Right lobe of liver (tissue), 6 donors: ENCODE data around the gene COPS6. TPM values are rescaled to one million over a fixed set of nuclear protein-coding genes. Genes with fewer than 3 reads are reported as not detected.

Source experiments
- ATAC-seq, 4 donors: fragments of 200-7000 bp; cut with Tn5 transposase; one replicate each; pipeline ENCODE4 v1.9.1; 2020; ENCODE audit warnings: mild to moderate bottlenecking in 4 of 4, moderate library complexity in 4 of 4
- DNase-seq, 3 donors: peaks; one replicate each; pipeline ENCODE4 v3.0.0-alpha.2; 2020
- H3K27ac ChIP-seq, 3 donors: fragments of 200-600 bp; one replicate each; pipeline ENCODE4 v1.8.0; 2022
- H3K27me3 ChIP-seq, 2 donors: fragments of 200-600 bp; one replicate each; pipeline ENCODE4 v1.8.0; 2022
- H3K36me3 ChIP-seq, 4 donors: fragments of 200-600 bp; sonication (generic) in 1 of 4; one replicate each; pipeline versions ENCODE4 v1.5.1 to v1.8.0; 2017 to 2022; ENCODE audit warnings: control low read depth in 1 of 4
- H3K4me1 ChIP-seq, 4 donors: fragments of 200-600 bp; sonication (generic) in 1 of 4; one replicate each; pipeline versions ENCODE4 v1.5.1 to v1.8.0; 2017 to 2022; ENCODE audit warnings: control low read depth in 1 of 4
- H3K4me3 ChIP-seq, 3 donors: fragments of 200-600 bp; one replicate each; pipeline ENCODE4 v1.8.0; 2022
- H3K9me3 ChIP-seq, 4 donors: fragments of 200-600 bp; sonication (generic) in 1 of 4; one replicate each; pipeline versions ENCODE4 v1.5.1 to v1.8.0; 2017 to 2022; ENCODE audit warnings: control low read depth in 1 of 4
- CTCF ChIP-seq, 4 donors: fragments of 200-600 bp in 3 of 4; fragments of 450-650 bp in 1 of 4; IDR thresholded peaks; one replicate each; pipeline versions ENCODE4 v1.5.1 to v1.8.0; 2016 to 2022; ENCODE audit warnings: antibody characterized with exemption in 4 of 4, mild to moderate bottlenecking in 2 of 4
- POLR2A ChIP-seq: fragments of 450-650 bp; IDR thresholded peaks from one replicate; pipeline ENCODE4 v1.6.1; 2017; ENCODE audit warnings: antibody characterized with exemption, mild to moderate bottlenecking
- WGBS: methylation state at CpG from one replicate; pipeline ENCODE4 v1.1.6; 2018; ENCODE audit warnings: low coverage, low lambda C conversion rate; ENCODE audit not compliant: insufficient coverage; ENCODE audit errors: missing lambda C conversion rate; 5-methylcytosine and 5-hydroxymethylcytosine counted together
- intact Hi-C, 2 donors: fragments of 100-400 bp; cut with DNase I; formaldehyde crosslinking; loops; one replicate each; pipeline versions ENCODE4 v1.11.2 to v1.14.1; 2022
- total RNA-seq, 6 experiments: library from RNA; depleted of rRNA in 2 of 6; stranded (reverse); fragments of >200 nt in 2 of 6; fragmentation: NEBNext Ultra II Directional in 3 of 6; extraction: Animal tissue kit (Norgen Biotek cat#: 25700) in 3 of 6; gene quantifications; one replicate each; pipeline versions ENCODE4 v1.1.0 to v1.2.4, GENCODE V29; 2016 to 2023
- donor health status: DM: no; HTN: yes; CAD: no.
- donor health status: DM: no; HTN: no; CAD: no.
- donor health status: DM: no; HTN: no; CAD: no.
- donor health status: DM: no; HTN: yes; CAD: no.
- donor health status: DM: no; HTN: yes; CAD: no.

COPS6 gene
- total RNA-seq, 6 experiments from 2014 or later: 28.3 to 49.7 (median 42.7) TPM

- Histone ChIP-seq H3K36me3 (no peaks in the 10 kb centered on the region), H3K27me3 (no peaks in the 10 kb centered on the region), H3K4me3 (no peak overlapping the region), H3K4me1 (peaks cover 0 to 29% (median 2%) of the 10 kb centered on the region in 4 donors), H3K9me3 (no peaks in the 10 kb centered on the region), H3K27ac (no peak overlapping the region)
- intact Hi-C loops: no loop called here
- WGBS: 100% methylated on average over 1 of the region's 1 CpG
- ATAC-seq: no peak
- DNase-seq: no peak
- TF ChIP-seq CTCF (IDR thresholded peaks at IDR 0.05) (no peak), POLR2A (no peak)
Measured at GRCh38 chr7:100122568-100122967, 33.8 kb downstream of the COPS6 start.

- H3K4me3 ChIP-seq: no peak overlapping the region
- no peak overlapping the region for H3K27ac ChIP-seq
- H3K4me1 ChIP-seq: peaks cover 0 to 28% (median 0%) of the 10 kb centered on the region in 4 donors
- DNase-seq (no peak), ATAC-seq (no peak)
- no peaks in the 10 kb centered on the region for H3K36me3 ChIP-seq
- H3K27me3 ChIP-seq: no peaks in the 10 kb centered on the region
- H3K9me3 ChIP-seq: no peaks in the 10 kb centered on the region
- intact Hi-C loops: no loop called here
- TF ChIP-seq POLR2A (no peak), CTCF (IDR thresholded peaks at IDR 0.05) (no peak)
- 63% methylated on average over 2 of the region's 4 CpGs for WGBS
Measured at GRCh38 chr7:100124301-100125230, 35.8 kb downstream of the COPS6 start.

GRCh38 chr7:100126239-100126930, 37.6 kb downstream of the COPS6 start:
- peak overlapping the region; percentile 80 to 85 (median 82) for H3K4me3 ChIP-seq
- intact Hi-C loops: no loop called here
- 9% methylated on average over 28 of the region's 29 CpGs for WGBS
- H3K27ac ChIP-seq: peak overlapping the region; percentile 87 to 97 (median 91)
- TF ChIP-seq CTCF (IDR thresholded peaks at IDR 0.05) (no peak), POLR2A (no peak)
- H3K27me3 ChIP-seq: no peaks in the 10 kb centered on the region
- peak in 3 of 4 donors; percentile 30 to 36 (median 35) for ATAC-seq
- no peaks in the 10 kb centered on the region for H3K9me3 ChIP-seq
- peaks cover 0 to 22% (median 0%) of the 10 kb centered on the region in 4 donors for H3K4me1 ChIP-seq
- DNase-seq: no peak
- H3K36me3 ChIP-seq: no peaks in the 10 kb centered on the region

GRCh38 chr7:100126931-100127865, 38.4 kb downstream of the COPS6 start, which contains the start of gene MBLAC1:
Gene MBLAC1, plus strand, starts transcription at chr7:100126967. Its CDS starts 429 bp downstream, at chr7:100127396.
- Histone ChIP-seq H3K27me3 (no peaks in the 10 kb centered on the region), H3K27ac (peak within 1 kb of the TSS; percentile 87 to 97 (median 91)), H3K9me3 (no peaks in the 10 kb centered on the region), H3K36me3 (no peaks in the 10 kb centered on the region), H3K4me1 (peaks cover 0 to 30% (median 0%) of the 10 kb centered on the region in 4 donors), H3K4me3 (peak within 1 kb of the TSS; percentile 80 to 85 (median 82))
- DNase-seq (peak; percentile 87 to 93 (median 90)), ATAC-seq (peak; percentile 87 to 91 (median 89))
- intact Hi-C loops: no loop called here
- TF ChIP-seq POLR2A (no peak), CTCF (IDR thresholded peaks at IDR 0.05) (no peak)
- under 1% methylated on average over 25 of the region's 85 CpGs for WGBS
